Ovary (tissue), 9 donors: ENCODE results near the gene MAST4. TPM values are rescaled to one million over a fixed set of nuclear protein-coding genes. Genes with fewer than 3 reads are reported as not detected.
"Not testable (repeated sequence)": the region's sequence is repeated elsewhere in the genome, so short reads cannot be mapped to it uniquely, and the experiment has no call there.

Source experiments
- DNase-seq, 5 donors: peaks; one replicate each; pipeline ENCODE4 v3.0.0-alpha.2; 2019 to 2020
- H3K27ac ChIP-seq, 2 donors: fragments of 200-600 bp; one replicate each; pipeline versions ENCODE4 v1.5.1 to v1.8.0; 2019 to 2022
- H3K27me3 ChIP-seq: fragments of 200-600 bp; one replicate; pipeline ENCODE4 v1.8.0; 2022
- H3K36me3 ChIP-seq: fragments of 200-600 bp; sonication (generic); one replicate; pipeline ENCODE4 v1.5.1; 2019
- H3K4me1 ChIP-seq: one replicate; pipeline ENCODE4 v1.8.1; 2013; ENCODE audit warnings: mild to moderate bottlenecking, moderate library complexity; ENCODE audit not compliant: insufficient read depth
- H3K4me3 ChIP-seq: fragments of 200-600 bp; sonication (generic); one replicate; pipeline ENCODE4 v1.5.1; 2017
- H3K9me3 ChIP-seq, 2 donors: fragments of 200-600 bp in 1 of 2; sonication (generic) in 1 of 2; one replicate each; pipeline versions ENCODE4 v1.5.1 to v1.8.1; 2013 to 2019; ENCODE audit warnings: mild to moderate bottlenecking in 1 of 2, moderate library complexity in 1 of 2
- CTCF ChIP-seq, 3 donors: fragments of 450-650 bp in 2 of 3; fragments of 200-600 bp in 1 of 3; IDR thresholded peaks; one replicate each; pipeline versions ENCODE4 v1.5.1 to v1.8.0; 2016 to 2022; ENCODE audit warnings: antibody characterized with exemption in 3 of 3, mild to moderate bottlenecking in 1 of 3
- EP300 ChIP-seq: sonication (generic); formaldehyde crosslinking; IDR thresholded peaks from one replicate; pipeline ENCODE4 v1.6.1; 2017; ENCODE audit warnings: antibody characterized with exemption
- POLR2A ChIP-seq: fragments of 450-650 bp; IDR thresholded peaks from one replicate; pipeline ENCODE4 v1.6.1; 2017; ENCODE audit warnings: antibody characterized with exemption, mild to moderate bottlenecking, moderate library complexity
- WGBS, 3 donors: extraction: QIAGEN DNeasy Blood & Tissue Kit in 1 of 3; methylation state at CpG; one replicate each; pipeline versions ENCODE4 v1.1.5 to v1.1.7; 2013 to 2017; 5-methylcytosine and 5-hydroxymethylcytosine counted together
- intact Hi-C, 4 donors: fragments of 100-400 bp; cut with DNase I; formaldehyde crosslinking; loops; one replicate each; pipeline versions ENCODE4 v1.11.0 to v1.15.1; 2022 to 2023
- polyA plus RNA-seq, 2 donors: library from polyadenylated mRNA; stranded (reverse); fragments of 200-250 nt in 1 of 2; fragments of 350-450 nt in 1 of 2; fragmentation: Illumina TruSeq in 1 of 2; extraction: RNeasy Lipid Tissue Mini Kit (QIAGEN cat#74804) in 1 of 2; gene quantifications; one replicate each; pipeline ENCODE4 v1.2.3, GENCODE V29; 2013 to 2014
- total RNA-seq, 7 donors: library from RNA; depleted of rRNA in 2 of 7; stranded (reverse); fragments of >200 nt in 2 of 7; fragmentation: NEBNext Ultra II Directional in 3 of 7; extraction: Animal tissue kit (Norgen Biotek cat#: 25700) in 3 of 7; gene quantifications; one replicate each; pipeline versions ENCODE4 v1.1.0 to v1.2.4, GENCODE V29; 2016 to 2023
- donor health status: DM: no; HTN: no; CAD: no; lungs with moderate emphysema.
- donor health status: DM: no; HTN: no; CAD: no.
- donor health status: Bipolar disorder and iron deficiency.
- donor health status: DM: yes; HTN: yes; CAD: no.
- donor health status: DM: no; HTN: no; CAD: no.
- donor health status: DM: yes; HTN: yes; CAD: no.

MAST4 gene
- total and polyA plus RNA-seq, 9 donors: 11.6 to 86.3 (median 57.6) TPM

GRCh38 chr5:66820630-66821207, 224.5 kb downstream of the MAST4 start:
- Histone ChIP-seq H3K4me1 (no peaks in the 10 kb centered on the region), H3K4me3 (no peak overlapping the region), H3K9me3 (no peaks in the 10 kb centered on the region), H3K36me3 (no peaks in the 10 kb centered on the region), H3K27me3 (no peaks in the 10 kb centered on the region), H3K27ac (no peak overlapping the region)
- no peak for TF ChIP-seq EP300
- TF ChIP-seq POLR2A: no peak
- no peak for TF ChIP-seq CTCF (IDR thresholded peaks at IDR 0.05)
- intact Hi-C loops: no loop called here
- WGBS, 3 donors: 93 to 94% (median 94%) methylated on average over 5 of the region's 5 CpGs
- no peak for DNase-seq

GRCh38 chr5:66821688-66822429, 225.7 kb downstream of the MAST4 start:
- intact Hi-C loops: no loop called here
- 62 to 74% (median 72%) methylated on average over 4 of the region's 4 CpGs for WGBS, 3 donors
- H3K27ac ChIP-seq: no peak overlapping the region
- H3K9me3 ChIP-seq: no peaks in the 10 kb centered on the region
- no peaks in the 10 kb centered on the region for H3K36me3 ChIP-seq
- no peak overlapping the region for H3K4me3 ChIP-seq
- no peak for TF ChIP-seq POLR2A
- TF ChIP-seq EP300: no peak
- no peak for TF ChIP-seq CTCF (IDR thresholded peaks at IDR 0.05)
- no peaks in the 10 kb centered on the region for H3K4me1 ChIP-seq
- no peaks in the 10 kb centered on the region for H3K27me3 ChIP-seq
- no peak for DNase-seq

GRCh38 chr5:66822906-66823305, 226.7 kb downstream of the MAST4 start:
- 84 to 92% (median 84%) methylated on average over 2 of the region's 2 CpGs for WGBS, 3 donors
- DNase-seq, H3K4me1 ChIP-seq, H3K27me3 ChIP-seq, H3K36me3 ChIP-seq, H3K4me3 ChIP-seq, H3K27ac ChIP-seq, H3K9me3 ChIP-seq, intact Hi-C loops: not testable (repeated sequence)

GRCh38 chr5:66824476-66824875, 228.3 kb downstream of the MAST4 start:
- Histone ChIP-seq H3K27ac (no peak overlapping the region), H3K36me3 (no peaks in the 10 kb centered on the region), H3K27me3 (no peaks in the 10 kb centered on the region), H3K9me3 (no peaks in the 10 kb centered on the region), H3K4me1 (peaks cover 3% of the 10 kb centered on the region), H3K4me3 (no peak overlapping the region)
- TF ChIP-seq POLR2A (no peak), CTCF (IDR thresholded peaks at IDR 0.05) (no peak), EP300 (no peak)
- WGBS, 3 donors: 98 to 99% (median 98%) methylated on average over 4 of the region's 4 CpGs
- DNase-seq: no peak
- intact Hi-C loops: no loop called here

- Histone ChIP-seq H3K27me3 (no peaks in the 10 kb centered on the region), H3K27ac (no peak overlapping the region), H3K9me3 (no peaks in the 10 kb centered on the region), H3K36me3 (no peaks in the 10 kb centered on the region), H3K4me1 (peaks cover 3% of the 10 kb centered on the region), H3K4me3 (no peak overlapping the region)
- WGBS, 3 donors: 77 to 87% (median 84%) methylated on average over 7 of the region's 7 CpGs
- TF ChIP-seq POLR2A (no peak), EP300 (no peak), CTCF (IDR thresholded peaks at IDR 0.05) (no peak)
- no peak for DNase-seq
- intact Hi-C loops: no loop called here
Observed at GRCh38 chr5:66826263-66826662, 230.1 kb downstream of the MAST4 start.
